ENCODE data around the gene SPATS2L. TPM values are rescaled to one million over a fixed set of nuclear protein-coding genes. Genes with fewer than 3 reads are reported as not detected.

SPATS2L gene
- total RNA-seq, 1 donor from 2014 or later, result 77.3 TPM

DNA sequence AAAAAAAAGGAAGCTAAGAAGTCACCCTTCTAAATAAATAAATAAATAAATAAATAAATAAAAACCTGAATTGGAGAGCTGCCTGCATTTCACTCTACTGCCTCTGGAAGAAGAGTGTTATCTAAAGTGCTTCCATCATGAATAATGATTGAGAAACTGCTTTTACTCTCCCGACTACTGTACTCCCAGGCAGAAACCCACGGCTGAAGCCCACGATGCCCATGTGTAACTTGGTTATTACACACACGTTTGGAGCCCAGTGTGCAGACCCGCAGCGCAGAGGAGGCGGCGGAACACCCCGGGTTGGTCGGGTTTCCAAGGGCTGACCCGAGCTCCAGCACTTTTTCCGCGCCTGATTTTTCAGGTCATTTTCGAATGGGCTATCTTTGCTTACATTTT is 697 bp upstream of the SPATS2L start:
- peak overlapping the region; percentile 69 for H3K4me3 ChIP-seq (ENCODE audit: low read depth, low read length)
- no peak for DNase-seq (ENCODE audit: low read depth)
- no peaks in the 10 kb centered on the region for H3K36me3 ChIP-seq (ENCODE audit: control insufficient read depth, insufficient read depth, low read length)
- TF ChIP-seq, protein P1, sequence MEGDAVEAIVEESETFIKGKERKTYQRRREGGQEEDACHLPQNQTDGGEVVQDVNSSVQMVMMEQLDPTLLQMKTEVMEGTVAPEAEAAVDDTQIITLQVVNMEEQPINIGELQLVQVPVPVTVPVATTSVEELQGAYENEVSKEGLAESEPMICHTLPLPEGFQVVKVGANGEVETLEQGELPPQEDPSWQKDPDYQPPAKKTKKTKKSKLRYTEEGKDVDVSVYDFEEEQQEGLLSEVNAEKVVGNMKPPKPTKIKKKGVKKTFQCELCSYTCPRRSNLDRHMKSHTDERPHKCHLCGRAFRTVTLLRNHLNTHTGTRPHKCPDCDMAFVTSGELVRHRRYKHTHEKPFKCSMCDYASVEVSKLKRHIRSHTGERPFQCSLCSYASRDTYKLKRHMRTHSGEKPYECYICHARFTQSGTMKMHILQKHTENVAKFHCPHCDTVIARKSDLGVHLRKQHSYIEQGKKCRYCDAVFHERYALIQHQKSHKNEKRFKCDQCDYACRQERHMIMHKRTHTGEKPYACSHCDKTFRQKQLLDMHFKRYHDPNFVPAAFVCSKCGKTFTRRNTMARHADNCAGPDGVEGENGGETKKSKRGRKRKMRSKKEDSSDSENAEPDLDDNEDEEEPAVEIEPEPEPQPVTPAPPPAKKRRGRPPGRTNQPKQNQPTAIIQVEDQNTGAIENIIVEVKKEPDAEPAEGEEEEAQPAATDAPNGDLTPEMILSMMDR (IDR thresholded peaks at IDR 0.05; ENCODE audit: insufficient read depth, low read length, poor library complexity, severe bottlenecking), result no peak
- no peaks in the 10 kb centered on the region for H3K27me3 ChIP-seq (ENCODE audit: control insufficient read depth, insufficient read depth, low read length)

DNA sequence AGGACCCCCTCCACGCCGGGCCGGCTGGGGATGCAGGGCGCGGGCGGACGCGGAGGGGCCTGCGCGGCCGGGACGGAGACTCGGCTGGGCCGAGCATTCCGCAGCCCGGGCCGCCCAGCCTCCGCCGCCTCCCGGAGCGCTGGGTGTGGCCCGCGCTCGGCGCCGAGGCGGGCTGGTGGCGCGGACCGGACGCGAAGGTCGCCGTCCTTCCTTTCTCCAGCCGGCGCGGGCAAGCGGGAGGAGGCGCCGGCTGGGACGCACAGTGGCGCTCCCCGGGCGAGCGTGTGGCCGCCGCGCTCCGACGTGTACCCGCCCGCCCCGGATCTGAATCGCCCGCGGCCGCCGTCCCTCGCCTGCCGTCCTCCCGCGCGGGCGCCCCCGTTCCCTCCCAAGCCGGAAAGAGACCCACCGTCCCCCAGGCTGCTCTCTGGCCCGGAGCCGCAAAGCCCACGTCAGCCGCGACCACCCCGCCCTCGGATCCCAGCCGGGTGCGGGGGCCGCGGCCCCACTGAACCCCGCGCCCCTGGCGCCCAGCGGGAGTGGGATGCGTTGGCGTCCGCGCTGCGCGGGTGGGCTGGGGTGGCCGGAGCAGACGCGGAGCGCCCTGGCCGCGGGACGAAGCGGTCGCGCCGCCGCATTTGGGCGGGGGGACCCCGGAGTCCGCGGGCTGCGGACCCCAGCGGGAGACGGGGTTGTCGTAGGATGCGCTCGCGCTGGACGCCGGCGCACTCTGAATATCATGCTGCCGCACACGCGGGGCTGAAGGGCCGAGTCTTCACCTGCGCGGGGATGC is 634 bp downstream of the SPATS2L start:
- Histone ChIP-seq H3K4me3 (ENCODE audit: low read depth, low read length) (peak overlapping the region; percentile 69), H3K36me3 (ENCODE audit: control insufficient read depth, insufficient read depth, low read length) (no peaks in the 10 kb centered on the region), H3K27me3 (ENCODE audit: control insufficient read depth, insufficient read depth, low read length) (no peaks in the 10 kb centered on the region)
- TF ChIP-seq, protein P1 (IDR thresholded peaks at IDR 0.05; ENCODE audit: insufficient read depth, low read length, poor library complexity, severe bottlenecking), result no peak
- DNase-seq (ENCODE audit: low read depth), result no peak

DNA sequence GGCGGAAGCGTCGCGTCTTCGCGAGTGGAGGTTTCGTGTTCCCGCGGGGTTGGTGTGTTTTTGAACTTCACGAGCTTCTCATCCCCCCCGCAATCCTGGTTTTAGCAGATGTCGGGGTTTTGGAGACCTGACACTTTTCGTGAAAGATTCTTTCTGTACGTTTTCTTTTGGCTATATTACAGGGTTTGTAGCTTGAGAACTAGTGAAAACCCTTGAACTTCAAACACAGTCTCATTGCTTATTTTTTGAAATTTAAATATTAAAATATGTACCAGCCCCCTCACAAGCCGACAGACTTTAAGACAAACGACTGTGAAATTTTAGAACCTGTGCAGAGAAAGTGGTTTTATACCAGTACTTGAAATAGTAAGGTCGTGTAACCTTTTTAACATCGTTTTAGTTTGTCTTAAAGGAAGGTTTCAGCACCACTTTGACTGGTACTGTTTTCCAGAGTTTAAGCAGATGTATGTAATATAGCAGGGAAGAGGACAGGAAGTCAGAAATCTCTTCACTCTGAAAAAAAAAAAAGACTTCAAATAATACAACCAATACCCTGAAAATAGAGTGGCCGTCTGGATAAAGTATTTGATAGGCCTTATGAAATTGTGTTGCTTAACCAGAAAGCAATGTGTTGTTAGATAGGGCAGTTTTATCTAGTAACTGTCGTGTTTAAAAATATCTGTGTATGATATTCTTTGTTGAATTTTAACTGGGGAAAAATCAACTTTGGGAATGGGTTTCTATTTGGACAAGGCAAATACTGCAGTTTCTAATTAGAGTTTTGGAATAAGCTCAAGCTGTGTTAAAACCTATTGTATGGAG is 1.4 kb downstream of the SPATS2L start:
- no peaks in the 10 kb centered on the region for H3K36me3 ChIP-seq (ENCODE audit: control insufficient read depth, insufficient read depth, low read length)
- H3K4me3 ChIP-seq (ENCODE audit: low read depth, low read length), result peak overlapping the region; percentile 69
- no peak for DNase-seq (ENCODE audit: low read depth)
- H3K27me3 ChIP-seq (ENCODE audit: control insufficient read depth, insufficient read depth, low read length), result no peaks in the 10 kb centered on the region
- TF ChIP-seq, protein P1 (IDR thresholded peaks at IDR 0.05; ENCODE audit: insufficient read depth, low read length, poor library complexity, severe bottlenecking), result no peak

DNA sequence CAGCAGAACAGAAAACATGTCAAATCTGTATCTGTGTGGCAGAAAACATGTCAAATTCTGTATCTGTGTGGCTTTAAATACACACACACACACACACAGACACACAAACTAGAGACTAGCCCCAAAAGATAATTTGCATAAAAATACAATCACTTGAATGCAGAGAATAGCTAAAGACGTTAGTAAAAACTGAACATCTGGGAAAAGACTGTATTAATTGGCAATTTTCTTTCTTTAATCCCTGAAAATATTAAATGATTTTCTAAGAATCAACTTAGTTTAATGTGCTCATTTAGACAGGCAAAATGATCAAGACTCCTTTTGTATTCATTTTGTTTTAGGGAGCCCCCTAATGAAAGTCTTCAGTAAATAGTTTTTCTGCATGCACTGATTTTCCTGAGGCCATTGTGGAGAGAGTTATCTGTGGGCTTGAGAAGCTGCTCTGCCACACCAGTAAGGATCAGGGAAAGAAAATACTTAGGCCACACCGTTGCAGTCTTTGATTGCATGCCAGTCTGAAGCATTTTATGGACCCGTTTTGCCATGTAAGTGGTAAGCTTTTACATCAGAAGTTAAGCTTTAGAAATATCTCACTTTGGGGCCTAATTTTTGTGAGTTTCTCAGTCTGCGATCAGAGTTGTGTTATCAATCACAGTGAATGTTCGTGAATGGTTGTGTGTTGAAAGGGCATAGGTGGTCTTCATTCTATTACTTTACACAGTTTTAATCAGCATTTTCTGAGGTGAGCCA is 2.2 kb downstream of the SPATS2L start:
- no peaks in the 10 kb centered on the region for H3K36me3 ChIP-seq (ENCODE audit: control insufficient read depth, insufficient read depth, low read length)
- H3K4me3 ChIP-seq (ENCODE audit: low read depth, low read length), result peak overlapping the region; percentile 69
- no peaks in the 10 kb centered on the region for H3K27me3 ChIP-seq (ENCODE audit: control insufficient read depth, insufficient read depth, low read length)
- DNase-seq (ENCODE audit: low read depth), result no peak
- TF ChIP-seq, protein P1 (IDR thresholded peaks at IDR 0.05; ENCODE audit: insufficient read depth, low read length, poor library complexity, severe bottlenecking), result peak; percentile 5

DNA sequence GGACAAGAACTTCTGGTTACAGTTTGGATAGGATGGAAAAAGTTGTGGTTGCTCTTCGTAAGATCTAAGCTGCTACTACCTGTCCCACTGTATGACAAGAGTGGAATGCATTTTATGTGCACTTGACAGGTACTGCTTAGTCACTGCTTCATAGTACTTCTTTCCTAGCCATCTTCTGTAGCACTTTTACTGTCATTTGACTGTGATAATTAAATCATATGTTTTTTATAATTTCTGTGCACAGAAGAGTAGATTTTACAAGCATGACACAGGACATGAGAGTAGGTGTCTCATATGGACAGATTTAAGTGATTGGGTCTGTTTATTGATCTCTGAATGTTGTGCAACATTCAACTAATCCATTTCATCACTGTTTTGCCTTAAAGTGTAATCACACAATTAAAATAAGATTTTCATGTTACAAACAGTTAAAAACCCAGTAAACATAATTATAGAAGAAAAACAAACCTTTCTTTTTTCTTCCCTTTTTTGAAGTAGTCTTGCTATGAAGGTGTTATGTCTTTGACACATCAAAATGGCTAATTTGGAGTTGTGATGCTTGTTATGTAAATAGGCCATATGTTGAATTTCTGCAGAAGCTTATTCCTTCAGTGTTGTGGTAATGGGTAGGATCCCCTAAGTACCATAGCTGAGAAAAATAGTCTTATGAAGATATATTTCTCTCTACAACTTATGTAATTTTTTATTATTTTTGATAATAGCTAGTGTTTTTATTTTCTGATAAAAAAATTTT is 3.0 kb downstream of the SPATS2L start:
- Histone ChIP-seq H3K4me3 (ENCODE audit: low read depth, low read length) (no peak overlapping the region), H3K27me3 (ENCODE audit: control insufficient read depth, insufficient read depth, low read length) (no peaks in the 10 kb centered on the region), H3K36me3 (ENCODE audit: control insufficient read depth, insufficient read depth, low read length) (no peaks in the 10 kb centered on the region)
- TF ChIP-seq, protein P1 (IDR thresholded peaks at IDR 0.05; ENCODE audit: insufficient read depth, low read length, poor library complexity, severe bottlenecking), result no peak
- DNase-seq (ENCODE audit: low read depth), result no peak
